ENCODE results near the gene MFAP2. TPM values are rescaled to one million over a fixed set of nuclear protein-coding genes. Genes with fewer than 3 reads are reported as not detected.
A peak's percentile ranks its signal among the peaks of the same experiment; 100 is the strongest.

The MFAP2 gene
- polyA plus RNA-seq, 3 donors = not detected

DNA sequence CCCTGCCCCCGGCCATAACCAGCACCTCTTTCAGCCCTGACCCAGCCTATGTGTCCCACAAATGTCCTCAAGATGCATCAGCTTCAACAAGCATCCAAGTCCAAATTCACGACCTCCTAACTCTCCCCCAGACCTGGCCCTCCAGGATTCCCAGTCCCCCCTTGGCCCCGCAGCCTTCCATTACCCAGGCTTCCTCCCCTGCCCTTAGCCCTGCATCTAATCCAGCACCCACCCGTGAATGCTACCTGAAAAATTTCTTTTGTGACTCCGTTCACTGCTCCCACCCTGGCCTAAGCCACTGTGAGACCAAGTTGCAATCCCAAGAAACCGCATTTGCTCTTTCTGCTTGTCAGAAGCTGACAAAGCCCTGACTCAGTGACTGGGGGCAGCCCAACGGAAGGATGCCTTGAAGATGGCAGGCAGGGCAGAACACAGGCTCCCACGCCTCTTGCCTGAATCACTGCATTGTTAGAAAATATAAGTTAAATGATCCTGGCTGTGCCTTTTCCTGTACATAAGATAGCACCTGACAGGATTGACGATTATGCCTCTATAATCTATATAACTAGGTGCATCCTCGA is 939 bp upstream of the MFAP2 start:
- Mint-ChIP-seq H3K27ac (no peak overlapping the region), H3K36me3 (peaks cover 17 to 18% of the 10 kb centered on the region in 2 donors), H3K4me3 (peak overlapping the region in 1 of 2 donors; percentile 85), H3K4me1 (peaks cover 10% of the 10 kb centered on the region), H3K27me3 (ENCODE audit: low read depth in 3 of 3) (peaks cover 43 to 53% (median 50%) of the 10 kb centered on the region in 3 donors), H3K9me3 (peaks cover 0 to 9% (median 2%) of the 10 kb centered on the region in 7 donors)
- no peak overlapping the region for H3K4me3 ChIP-seq (replicated peaks in 1 of 3; ENCODE audit: low read depth in 2 of 3, low read length in 3 of 3)
- no peak overlapping the region for H2AFZ ChIP-seq (ENCODE audit: insufficient read depth, low read depth, low read length, poor library complexity, severe bottlenecking)
- H3K9ac ChIP-seq (ENCODE audit: insufficient read depth, low read length, poor library complexity, severe bottlenecking) = no peak overlapping the region
- H3K27ac ChIP-seq (ENCODE audit: low read depth in 1 of 2, low read length in 2 of 2) = no peak overlapping the region
- H3K9me3 ChIP-seq (replicated peaks in 1 of 2; ENCODE audit: control insufficient read depth in 1 of 2, insufficient read depth in 1 of 2, low read length in 2 of 2) = peaks cover 0 to 10% of the 10 kb centered on the region in 2 donors
- WGBS (ENCODE audit: insufficient coverage) = 92% methylated on average over 7 of the region's 10 CpGs
- TF ChIP-seq, protein P1, sequence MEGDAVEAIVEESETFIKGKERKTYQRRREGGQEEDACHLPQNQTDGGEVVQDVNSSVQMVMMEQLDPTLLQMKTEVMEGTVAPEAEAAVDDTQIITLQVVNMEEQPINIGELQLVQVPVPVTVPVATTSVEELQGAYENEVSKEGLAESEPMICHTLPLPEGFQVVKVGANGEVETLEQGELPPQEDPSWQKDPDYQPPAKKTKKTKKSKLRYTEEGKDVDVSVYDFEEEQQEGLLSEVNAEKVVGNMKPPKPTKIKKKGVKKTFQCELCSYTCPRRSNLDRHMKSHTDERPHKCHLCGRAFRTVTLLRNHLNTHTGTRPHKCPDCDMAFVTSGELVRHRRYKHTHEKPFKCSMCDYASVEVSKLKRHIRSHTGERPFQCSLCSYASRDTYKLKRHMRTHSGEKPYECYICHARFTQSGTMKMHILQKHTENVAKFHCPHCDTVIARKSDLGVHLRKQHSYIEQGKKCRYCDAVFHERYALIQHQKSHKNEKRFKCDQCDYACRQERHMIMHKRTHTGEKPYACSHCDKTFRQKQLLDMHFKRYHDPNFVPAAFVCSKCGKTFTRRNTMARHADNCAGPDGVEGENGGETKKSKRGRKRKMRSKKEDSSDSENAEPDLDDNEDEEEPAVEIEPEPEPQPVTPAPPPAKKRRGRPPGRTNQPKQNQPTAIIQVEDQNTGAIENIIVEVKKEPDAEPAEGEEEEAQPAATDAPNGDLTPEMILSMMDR (IDR thresholded peaks at IDR 0.05) = no peak
- peaks cover 3 to 10% of the 10 kb centered on the region in 2 donors for H3K4me1 ChIP-seq (ENCODE audit: control insufficient read depth in 1 of 2, insufficient read depth in 2 of 2, low read length in 2 of 2)
- DNase-seq = no peak
- H4K20me1 ChIP-seq (ENCODE audit: insufficient read depth, low read length) = no peaks in the 10 kb centered on the region
- intact Hi-C loops (cut with micrococcal nuclease) = no loop called here
- peaks cover 9 to 37% of the 10 kb centered on the region in 2 donors for H3K27me3 ChIP-seq (ENCODE audit: control insufficient read depth in 2 of 2, insufficient read depth in 2 of 2, low read length in 2 of 2)
- no peak overlapping the region for H3K4me2 ChIP-seq (replicated peaks; ENCODE audit: extremely low read depth, low read length, poor library complexity, severe bottlenecking)
- H3K36me3 ChIP-seq (replicated peaks in 1 of 2; ENCODE audit: control insufficient read depth in 1 of 2, insufficient read depth in 2 of 2, low read length in 2 of 2) = peaks cover 9% of the 10 kb centered on the region in 2 donors
- no peaks in the 10 kb centered on the region for H3K79me2 ChIP-seq (ENCODE audit: insufficient read depth, low read length)

DNA sequence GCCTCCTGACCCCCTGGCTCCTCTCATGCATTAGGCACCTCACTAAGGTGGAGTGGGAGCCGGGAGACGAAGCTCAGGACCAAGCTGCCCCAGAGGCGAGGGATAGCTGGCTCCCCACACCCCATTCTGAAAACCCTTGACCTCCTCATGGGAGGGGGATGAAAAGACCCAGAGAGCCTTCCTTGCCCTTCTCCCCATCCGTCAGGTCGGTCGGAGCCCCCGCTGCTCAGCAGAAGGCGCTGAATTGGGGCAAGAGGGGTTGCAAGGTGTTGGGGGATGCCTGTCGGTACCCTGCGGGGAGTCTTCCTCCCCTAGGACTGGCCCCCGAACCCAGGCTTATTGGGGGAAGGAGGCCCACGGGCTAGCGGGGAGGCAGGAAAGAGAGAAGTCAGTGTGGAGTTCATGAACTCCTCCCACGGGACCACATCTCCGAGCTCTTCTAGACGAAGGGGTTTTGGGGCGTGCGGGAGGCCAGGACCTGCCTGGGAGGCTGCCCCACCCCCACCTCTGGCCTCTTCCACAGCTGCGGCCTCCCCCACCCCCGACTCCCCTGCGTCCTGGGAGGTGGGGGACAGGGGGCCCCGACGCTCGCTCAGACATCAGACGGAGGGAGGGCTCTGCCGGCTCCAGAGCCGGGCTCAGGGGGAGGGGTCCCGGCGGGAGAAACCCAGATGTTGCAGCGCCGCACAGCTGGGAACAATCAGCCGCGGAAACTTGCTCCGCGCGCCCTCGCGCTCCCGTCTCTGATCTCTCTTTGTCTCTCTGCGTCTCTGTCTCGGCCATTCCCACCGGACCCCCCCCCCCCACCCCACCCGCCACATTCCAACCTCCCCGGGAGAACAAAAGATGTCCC is 719 bp downstream of the MFAP2 start:
- H3K9me3 Mint-ChIP-seq = peaks cover 0 to 9% (median 2%) of the 10 kb centered on the region in 7 donors
- H3K4me3 Mint-ChIP-seq = peak overlapping the region; percentile 9 to 69
- Histone ChIP-seq H3K9me3 (replicated peaks in 1 of 2; ENCODE audit: control insufficient read depth in 1 of 2, insufficient read depth in 1 of 2, low read length in 2 of 2) (peaks cover 0 to 10% of the 10 kb centered on the region in 2 donors), H3K27me3 (ENCODE audit: control insufficient read depth in 2 of 2, insufficient read depth in 2 of 2, low read length in 2 of 2) (peaks cover 9 to 37% of the 10 kb centered on the region in 2 donors), H3K79me2 (ENCODE audit: insufficient read depth, low read length) (no peaks in the 10 kb centered on the region), H3K27ac (ENCODE audit: low read depth in 1 of 2, low read length in 2 of 2) (no peak overlapping the region), H2AFZ (ENCODE audit: insufficient read depth, low read depth, low read length, poor library complexity, severe bottlenecking) (no peak overlapping the region), H3K9ac (ENCODE audit: insufficient read depth, low read length, poor library complexity, severe bottlenecking) (no peak overlapping the region), H3K36me3 (replicated peaks in 1 of 2; ENCODE audit: control insufficient read depth in 1 of 2, insufficient read depth in 2 of 2, low read length in 2 of 2) (no peaks in the 10 kb centered on the region), H4K20me1 (ENCODE audit: insufficient read depth, low read length) (no peaks in the 10 kb centered on the region), H3K4me2 (replicated peaks; ENCODE audit: extremely low read depth, low read length, poor library complexity, severe bottlenecking) (no peak overlapping the region), H3K4me3 (replicated peaks in 1 of 3; ENCODE audit: low read depth in 2 of 3, low read length in 3 of 3) (no peak overlapping the region), H3K4me1 (ENCODE audit: control insufficient read depth in 1 of 2, insufficient read depth in 2 of 2, low read length in 2 of 2) (peaks cover 3 to 10% of the 10 kb centered on the region in 2 donors)
- H3K36me3 Mint-ChIP-seq = peaks cover 2 to 12% of the 10 kb centered on the region in 2 donors
- TF ChIP-seq, protein P1 (IDR thresholded peaks at IDR 0.05) = no peak
- no peak overlapping the region for H3K27ac Mint-ChIP-seq
- intact Hi-C loops (cut with micrococcal nuclease) = no loop called here
- H3K4me1 Mint-ChIP-seq = peaks cover 10% of the 10 kb centered on the region
- no peak for DNase-seq
- peaks cover 43 to 53% (median 50%) of the 10 kb centered on the region in 3 donors for H3K27me3 Mint-ChIP-seq (ENCODE audit: low read depth in 3 of 3)
- WGBS (ENCODE audit: insufficient coverage) = 1% methylated on average over 20 of the region's 44 CpGs
